ENCODE results near the gene UBE2E1.

Gene UBE2E1

DNA sequence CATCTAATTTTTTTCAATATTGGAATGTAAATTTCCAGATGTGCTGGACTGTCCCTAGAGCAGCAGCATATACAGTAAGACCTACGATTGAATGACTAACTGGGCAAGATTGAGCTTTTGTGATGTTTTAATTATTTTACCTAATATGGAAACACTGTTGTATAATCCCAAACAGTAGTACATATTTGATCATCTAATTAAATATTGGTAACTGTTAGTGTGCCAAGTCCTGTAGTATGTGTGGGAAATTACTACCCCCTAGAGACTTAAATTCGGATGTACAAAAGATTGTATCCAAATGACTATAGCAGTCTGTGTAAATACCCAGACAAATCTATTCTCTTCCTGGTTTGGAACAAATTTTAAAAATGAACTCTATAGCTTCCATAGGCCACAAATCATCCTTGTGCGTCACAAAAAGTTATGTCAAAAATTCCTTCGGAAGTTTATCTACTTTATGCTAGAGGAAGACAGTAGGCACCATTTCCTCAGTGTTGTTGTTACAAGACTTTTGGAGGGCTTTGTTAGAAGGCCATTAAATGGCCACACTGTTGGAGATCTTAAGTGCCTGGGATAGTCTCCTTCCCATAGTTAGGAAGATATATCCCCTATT, 69.5 kb downstream of the UBE2E1 start:
- TF ChIP-seq FOXM1 (IDR thresholded peaks at IDR 0.05; ENCODE audit: borderline replicate concordance, low read depth) (no peak), ZBTB7A (IDR thresholded peaks at IDR 0.05; ENCODE audit: low read depth) (no peak), CEBPB (IDR thresholded peaks at IDR 0.05) (no peak), TCF12 (IDR thresholded peaks at IDR 0.05; ENCODE audit: low read depth) (no peak)

DNA sequence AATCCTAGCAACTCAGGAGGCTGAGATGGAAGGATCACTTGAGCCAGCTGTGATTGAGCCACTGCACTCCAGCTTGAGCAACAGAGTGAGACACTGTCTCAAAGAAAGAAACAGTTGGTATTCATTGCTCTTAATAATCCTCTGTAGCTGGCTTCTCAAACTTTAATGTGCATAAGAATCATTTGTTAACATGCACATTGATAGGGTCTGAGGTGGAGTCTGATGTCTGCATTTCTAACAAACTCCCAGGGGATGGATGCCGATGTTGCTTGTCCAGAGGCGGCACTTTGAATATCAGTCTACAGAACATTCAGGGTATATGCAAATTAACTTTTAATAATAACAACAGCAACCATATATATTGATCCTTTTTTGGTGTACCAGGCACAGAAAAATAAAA, 71.2 kb downstream of the UBE2E1 start:
- TF ChIP-seq, protein P1, sequence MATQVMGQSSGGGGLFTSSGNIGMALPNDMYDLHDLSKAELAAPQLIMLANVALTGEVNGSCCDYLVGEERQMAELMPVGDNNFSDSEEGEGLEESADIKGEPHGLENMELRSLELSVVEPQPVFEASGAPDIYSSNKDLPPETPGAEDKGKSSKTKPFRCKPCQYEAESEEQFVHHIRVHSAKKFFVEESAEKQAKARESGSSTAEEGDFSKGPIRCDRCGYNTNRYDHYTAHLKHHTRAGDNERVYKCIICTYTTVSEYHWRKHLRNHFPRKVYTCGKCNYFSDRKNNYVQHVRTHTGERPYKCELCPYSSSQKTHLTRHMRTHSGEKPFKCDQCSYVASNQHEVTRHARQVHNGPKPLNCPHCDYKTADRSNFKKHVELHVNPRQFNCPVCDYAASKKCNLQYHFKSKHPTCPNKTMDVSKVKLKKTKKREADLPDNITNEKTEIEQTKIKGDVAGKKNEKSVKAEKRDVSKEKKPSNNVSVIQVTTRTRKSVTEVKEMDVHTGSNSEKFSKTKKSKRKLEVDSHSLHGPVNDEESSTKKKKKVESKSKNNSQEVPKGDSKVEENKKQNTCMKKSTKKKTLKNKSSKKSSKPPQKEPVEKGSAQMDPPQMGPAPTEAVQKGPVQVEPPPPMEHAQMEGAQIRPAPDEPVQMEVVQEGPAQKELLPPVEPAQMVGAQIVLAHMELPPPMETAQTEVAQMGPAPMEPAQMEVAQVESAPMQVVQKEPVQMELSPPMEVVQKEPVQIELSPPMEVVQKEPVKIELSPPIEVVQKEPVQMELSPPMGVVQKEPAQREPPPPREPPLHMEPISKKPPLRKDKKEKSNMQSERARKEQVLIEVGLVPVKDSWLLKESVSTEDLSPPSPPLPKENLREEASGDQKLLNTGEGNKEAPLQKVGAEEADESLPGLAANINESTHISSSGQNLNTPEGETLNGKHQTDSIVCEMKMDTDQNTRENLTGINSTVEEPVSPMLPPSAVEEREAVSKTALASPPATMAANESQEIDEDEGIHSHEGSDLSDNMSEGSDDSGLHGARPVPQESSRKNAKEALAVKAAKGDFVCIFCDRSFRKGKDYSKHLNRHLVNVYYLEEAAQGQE (IDR thresholded peaks at IDR 0.05; ENCODE audit: low read depth): no peak
- TF ChIP-seq, protein P2, sequence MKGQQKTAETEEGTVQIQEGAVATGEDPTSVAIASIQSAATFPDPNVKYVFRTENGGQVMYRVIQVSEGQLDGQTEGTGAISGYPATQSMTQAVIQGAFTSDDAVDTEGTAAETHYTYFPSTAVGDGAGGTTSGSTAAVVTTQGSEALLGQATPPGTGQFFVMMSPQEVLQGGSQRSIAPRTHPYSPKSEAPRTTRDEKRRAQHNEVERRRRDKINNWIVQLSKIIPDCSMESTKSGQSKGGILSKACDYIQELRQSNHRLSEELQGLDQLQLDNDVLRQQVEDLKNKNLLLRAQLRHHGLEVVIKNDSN (IDR thresholded peaks at IDR 0.05): no peak
- TF ChIP-seq TCF12 (IDR thresholded peaks at IDR 0.05; ENCODE audit: low read depth): no peak
- TF ChIP-seq RAD21 (IDR thresholded peaks at IDR 0.05; ENCODE audit: low read depth): no peak
- TF ChIP-seq FOXM1 (IDR thresholded peaks at IDR 0.05; ENCODE audit: borderline replicate concordance, low read depth): no peak
- TF ChIP-seq CEBPB (IDR thresholded peaks at IDR 0.05): no peak
- no peak for TF ChIP-seq ZBTB7A (IDR thresholded peaks at IDR 0.05; ENCODE audit: low read depth)
- no peak for TF ChIP-seq YY1 (IDR thresholded peaks at IDR 0.05; ENCODE audit: low read depth)
- no peak for TF ChIP-seq NFIC (IDR thresholded peaks at IDR 0.05)
- no peak for TF ChIP-seq EGR1 (IDR thresholded peaks at IDR 0.05)
- TF ChIP-seq, protein P3, sequence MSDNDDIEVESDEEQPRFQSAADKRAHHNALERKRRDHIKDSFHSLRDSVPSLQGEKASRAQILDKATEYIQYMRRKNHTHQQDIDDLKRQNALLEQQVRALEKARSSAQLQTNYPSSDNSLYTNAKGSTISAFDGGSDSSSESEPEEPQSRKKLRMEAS (IDR thresholded peaks at IDR 0.05): no peak
- no peak for TF ChIP-seq TEAD4 (IDR thresholded peaks at IDR 0.05)
- no peak for TF ChIP-seq TAF1 (IDR thresholded peaks at IDR 0.05; ENCODE audit: low read depth)
- no peak for TF ChIP-seq EP300 (IDR thresholded peaks at IDR 0.05; ENCODE audit: borderline replicate concordance)
- TF ChIP-seq CREB1 (IDR thresholded peaks at IDR 0.05; ENCODE audit: low read depth): no peak

DNA sequence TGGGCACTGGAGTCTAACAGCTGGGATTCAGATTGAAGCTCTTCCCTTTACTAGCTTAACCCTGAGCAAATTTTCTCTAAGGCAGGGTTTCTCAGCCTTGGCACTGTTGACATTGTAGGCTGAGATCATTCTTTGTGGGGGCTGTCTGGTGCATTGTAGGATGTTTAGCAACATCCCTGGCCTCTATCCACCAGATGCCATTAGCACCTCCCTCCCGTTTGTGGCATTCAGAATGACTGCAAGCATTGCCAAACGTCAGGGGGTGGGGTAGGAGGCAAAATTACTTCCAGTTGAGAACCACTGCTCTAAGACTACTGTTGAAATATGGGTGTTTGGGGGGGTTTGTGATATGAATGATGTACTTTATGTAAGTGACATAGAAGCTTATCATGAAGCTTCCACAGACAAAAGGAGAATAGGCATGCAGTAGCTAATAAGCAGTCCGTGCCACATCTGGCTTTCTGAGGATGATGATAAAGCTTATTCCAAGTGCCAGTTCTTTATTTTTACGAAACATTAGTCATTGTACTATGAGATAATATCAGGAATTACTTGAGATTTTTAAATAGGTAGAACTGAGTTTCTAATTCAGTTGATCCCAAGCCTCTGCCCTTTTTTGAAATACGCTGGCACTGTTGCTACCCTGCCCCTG, 71.7 kb downstream of the UBE2E1 start:
- TF ChIP-seq, protein P1 (IDR thresholded peaks at IDR 0.05; ENCODE audit: low read depth): no peak
- 0 out of 2 replicates have a peak, but pooled peaks have one; percentile 19 for TF ChIP-seq NFIC (IDR thresholded peaks at IDR 0.05)
- peak; percentile 45; the same call in 1 of the 2 replicates for TF ChIP-seq CEBPB (IDR thresholded peaks at IDR 0.05)

DNA sequence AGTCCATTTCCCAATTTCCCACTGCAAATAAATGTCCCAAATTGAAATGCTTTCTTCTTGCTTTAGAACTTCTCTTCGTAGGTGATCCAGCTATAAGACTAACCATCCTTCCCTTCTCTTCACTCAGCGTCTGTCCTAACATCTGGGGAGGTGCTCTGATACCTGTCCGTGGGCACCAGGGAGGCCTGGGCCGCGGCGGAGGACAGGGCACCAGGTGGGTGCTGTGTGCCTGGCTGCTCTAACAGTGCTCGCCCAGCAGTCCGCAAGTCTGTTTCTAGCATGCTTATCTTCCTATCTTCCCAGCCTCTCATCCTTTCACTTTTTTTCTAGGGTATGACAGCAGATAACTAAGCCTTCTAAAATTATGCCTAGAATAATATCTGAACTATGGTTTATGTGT, 73.7 kb downstream of the UBE2E1 start:
- TF ChIP-seq EP300 (IDR thresholded peaks at IDR 0.05; ENCODE audit: borderline replicate concordance) (no peak), FOXM1 (IDR thresholded peaks at IDR 0.05; ENCODE audit: borderline replicate concordance, low read depth) (no peak), YY1 (IDR thresholded peaks at IDR 0.05; ENCODE audit: low read depth) (no peak), TAF1 (IDR thresholded peaks at IDR 0.05; ENCODE audit: low read depth) (no peak), TEAD4 (IDR thresholded peaks at IDR 0.05) (no peak), CREB1 (IDR thresholded peaks at IDR 0.05; ENCODE audit: low read depth) (no peak)

DNA sequence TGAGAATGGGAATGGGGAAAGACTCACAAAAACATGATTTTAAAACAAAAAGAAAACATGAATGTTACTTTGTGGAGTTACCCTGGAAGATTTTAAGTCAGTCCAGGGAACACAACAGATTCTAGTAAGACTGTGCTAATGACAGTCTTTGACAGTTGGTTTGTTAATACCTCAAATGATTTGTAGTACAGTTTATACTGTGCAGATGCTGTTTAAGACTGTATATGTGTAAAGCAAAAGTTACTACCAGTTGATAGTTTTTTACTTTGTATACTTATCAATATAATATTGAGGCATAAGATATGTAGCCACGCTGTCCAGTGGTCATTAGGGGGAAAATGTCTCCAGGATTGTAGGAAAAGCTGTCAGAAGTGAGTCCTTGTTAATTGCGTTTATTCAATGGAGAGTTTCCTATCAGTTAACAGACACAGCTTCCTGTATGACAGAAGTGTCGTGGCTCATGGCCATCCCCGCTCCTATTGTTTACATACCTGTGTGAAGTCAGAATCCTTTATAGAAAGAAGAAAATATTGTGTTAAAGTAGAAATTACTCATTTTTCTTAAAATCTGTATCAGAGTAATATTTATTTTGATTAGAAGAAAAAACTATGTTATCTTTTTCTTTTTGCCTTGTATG, 75.1 kb downstream of the UBE2E1 start:
- no peak for TF ChIP-seq CEBPB (IDR thresholded peaks at IDR 0.05)
- TF ChIP-seq EP300 (IDR thresholded peaks at IDR 0.05; ENCODE audit: borderline replicate concordance): no peak

DNA sequence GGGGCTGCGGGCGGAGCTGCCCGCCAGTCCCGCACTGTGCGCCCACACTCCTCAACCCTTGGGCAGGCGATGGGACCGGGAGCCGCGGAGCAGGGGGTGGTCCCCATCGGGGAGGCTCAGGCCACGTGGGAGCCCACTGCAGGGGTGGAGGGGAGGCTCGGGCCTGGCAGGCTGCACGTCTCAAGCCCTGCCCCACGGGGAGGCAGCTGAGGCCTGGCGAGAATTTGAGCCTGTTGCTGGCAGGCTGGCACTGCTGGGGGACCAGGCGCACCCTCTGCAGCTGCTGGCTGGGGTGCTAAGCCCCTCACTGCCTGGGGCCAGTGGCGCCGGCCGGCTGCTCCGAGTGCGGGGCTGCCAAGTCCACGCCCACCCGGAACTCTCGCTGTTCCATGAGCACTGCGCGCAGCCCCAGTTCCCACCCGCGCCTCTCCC, 76.7 kb downstream of the UBE2E1 start:
- TF ChIP-seq ZBTB7A (IDR thresholded peaks at IDR 0.05; ENCODE audit: low read depth) (no peak), RAD21 (IDR thresholded peaks at IDR 0.05; ENCODE audit: low read depth) (no peak), EP300 (IDR thresholded peaks at IDR 0.05; ENCODE audit: borderline replicate concordance) (no peak), TCF12 (IDR thresholded peaks at IDR 0.05; ENCODE audit: low read depth) (no peak), FOXM1 (IDR thresholded peaks at IDR 0.05; ENCODE audit: borderline replicate concordance, low read depth) (no peak), CEBPB (IDR thresholded peaks at IDR 0.05) (no peak), EGR1 (IDR thresholded peaks at IDR 0.05) (no peak), CREB1 (IDR thresholded peaks at IDR 0.05; ENCODE audit: low read depth) (no peak), YY1 (IDR thresholded peaks at IDR 0.05; ENCODE audit: low read depth) (no peak), TAF1 (IDR thresholded peaks at IDR 0.05; ENCODE audit: low read depth) (no peak), TEAD4 (IDR thresholded peaks at IDR 0.05) (no peak), NFIC (IDR thresholded peaks at IDR 0.05) (no peak)
- TF ChIP-seq, protein P3 (IDR thresholded peaks at IDR 0.05): no peak
- TF ChIP-seq, protein P1 (IDR thresholded peaks at IDR 0.05; ENCODE audit: low read depth): no peak
- TF ChIP-seq, protein P2 (IDR thresholded peaks at IDR 0.05): no peak

Data from Ishikawa (cell line).